NOMO-1 (cell line): ENCODE data around the gene HSPA12A.

ENCODE experiments used
- DNase-seq, 2 experiments: peaks; one replicate each; lab custom pipeline; 2025; ENCODE audit not compliant: unreplicated experiment in 2 of 2; lab: John Stamatoyannopoulos, UW

Gene HSPA12A

GRCh38 chr10:116771101-116771958 lies 29.0 kb upstream of the HSPA12A start:
- DNase-seq, result no peak

- DNase-seq, result no peak
These were observed 27.9 kb upstream of the HSPA12A start for GRCh38 chr10:116770281-116770680.

- no peak for DNase-seq
These were observed 27.4 kb upstream of the HSPA12A start for GRCh38 chr10:116769791-116770190.

- no peak for DNase-seq
These were observed 27.0 kb upstream of the HSPA12A start for GRCh38 chr10:116769368-116769767.

DNA sequence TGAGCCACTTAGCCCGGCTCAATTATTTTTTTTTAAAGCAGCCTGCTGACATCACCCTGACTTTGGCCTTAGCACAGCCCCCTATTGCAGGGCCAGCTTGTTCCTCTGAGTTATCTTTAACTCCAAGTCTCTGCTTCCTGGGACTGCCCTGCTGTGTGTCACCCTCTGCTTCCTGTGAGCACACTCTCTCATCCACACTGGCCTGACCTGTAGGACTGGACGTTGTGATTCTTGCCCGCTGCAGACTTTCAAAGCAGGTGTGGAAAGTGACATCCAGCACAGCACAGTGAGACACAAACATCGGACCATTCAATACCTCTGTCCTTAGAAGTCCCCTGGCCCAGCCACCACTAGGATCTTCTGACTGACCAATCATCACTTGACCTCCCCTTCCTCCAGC lies 26.4 kb upstream of the HSPA12A start:
- no peak for DNase-seq

- DNase-seq, result no peak
These were observed 24.7 kb upstream of the HSPA12A start for GRCh38 chr10:116766837-116767634.

DNA sequence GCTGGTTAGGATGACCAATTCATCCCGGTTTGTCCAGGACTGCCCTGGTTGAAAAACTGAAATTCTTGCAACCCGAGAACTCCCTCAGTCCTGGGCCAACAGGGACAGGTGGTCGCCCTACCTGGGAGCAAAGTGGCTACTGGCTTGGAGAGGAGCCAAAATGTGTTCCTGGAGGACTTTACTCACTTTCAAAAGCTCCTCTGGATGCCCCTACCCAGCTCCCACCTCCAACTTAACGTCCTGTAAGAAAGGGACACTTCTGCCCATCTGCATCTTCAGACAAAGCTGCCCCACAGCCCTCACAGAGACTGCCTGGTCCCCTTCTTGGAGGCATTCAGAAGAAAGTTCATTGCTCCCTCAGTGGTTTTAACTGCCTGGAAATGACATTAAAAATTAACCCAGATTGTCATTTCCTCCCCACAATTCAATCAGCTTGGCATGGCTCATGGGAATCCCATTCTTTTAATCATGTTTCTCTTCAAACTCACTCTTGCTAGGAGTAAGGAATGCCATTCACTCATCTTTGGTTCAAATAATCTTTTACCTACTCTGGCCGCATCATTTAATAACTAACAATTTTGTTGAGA lies 24.0 kb upstream of the HSPA12A start:
- no peak for DNase-seq

DNA sequence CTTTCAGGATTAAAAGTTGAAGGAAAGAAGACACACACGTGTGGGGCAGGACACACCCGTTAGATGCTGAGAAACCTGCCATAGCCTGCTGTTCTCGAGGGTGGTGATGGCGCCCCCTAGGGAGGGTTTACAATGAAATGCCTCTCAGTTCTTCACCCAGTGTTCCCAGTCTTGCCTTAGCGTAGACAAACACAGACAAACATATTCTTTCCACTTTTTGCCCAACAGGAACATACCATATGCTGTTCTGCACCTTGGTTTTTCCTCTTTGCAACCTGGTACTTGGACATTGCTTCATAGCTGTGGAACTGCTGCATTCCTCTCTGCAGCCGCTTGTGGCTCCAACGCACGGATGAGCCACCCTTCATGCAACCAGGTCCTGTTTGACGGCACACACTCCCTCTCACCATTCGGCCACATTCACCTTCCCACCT lies 23.3 kb upstream of the HSPA12A start:
- DNase-seq, result no peak

DNA sequence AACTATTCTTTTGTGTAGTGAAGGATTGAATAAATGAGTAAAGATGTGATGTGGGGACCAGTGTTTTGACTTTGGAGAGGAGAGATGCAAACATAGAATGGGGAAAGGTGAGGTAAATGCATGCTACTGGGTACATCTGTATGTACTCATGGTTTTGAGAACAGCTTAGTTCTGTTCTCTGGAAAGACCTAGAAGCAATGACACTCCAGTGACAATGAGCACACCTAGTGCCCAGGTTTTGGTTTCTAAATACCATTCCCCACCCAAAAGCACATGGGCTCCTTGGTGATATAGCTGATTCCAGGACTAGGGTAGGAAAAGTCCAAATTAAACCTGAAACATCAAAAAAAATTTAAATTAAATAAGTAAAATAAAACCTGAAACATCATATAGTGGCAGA lies 22.6 kb upstream of the HSPA12A start:
- no peak for DNase-seq

DNA sequence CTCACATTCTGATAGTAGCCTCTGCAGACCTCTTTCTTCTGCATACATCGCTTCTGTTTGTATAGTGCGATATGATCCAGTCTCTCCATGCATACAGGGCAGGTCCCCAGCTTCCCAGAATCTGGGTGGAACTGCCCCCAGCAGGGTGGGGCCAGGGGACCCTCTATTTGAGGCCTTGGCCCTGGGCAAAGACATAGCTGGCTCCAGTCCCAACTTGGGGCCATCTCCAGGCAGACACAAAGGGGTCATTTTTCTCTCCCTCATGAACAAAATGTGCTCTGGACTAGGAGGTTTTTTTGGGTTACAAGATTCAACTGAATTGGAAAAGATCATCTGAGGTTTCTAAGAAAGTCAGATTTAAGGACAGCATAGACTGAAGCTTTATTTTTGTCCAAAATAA lies 21.1 kb upstream of the HSPA12A start:
- no peak for DNase-seq

DNA sequence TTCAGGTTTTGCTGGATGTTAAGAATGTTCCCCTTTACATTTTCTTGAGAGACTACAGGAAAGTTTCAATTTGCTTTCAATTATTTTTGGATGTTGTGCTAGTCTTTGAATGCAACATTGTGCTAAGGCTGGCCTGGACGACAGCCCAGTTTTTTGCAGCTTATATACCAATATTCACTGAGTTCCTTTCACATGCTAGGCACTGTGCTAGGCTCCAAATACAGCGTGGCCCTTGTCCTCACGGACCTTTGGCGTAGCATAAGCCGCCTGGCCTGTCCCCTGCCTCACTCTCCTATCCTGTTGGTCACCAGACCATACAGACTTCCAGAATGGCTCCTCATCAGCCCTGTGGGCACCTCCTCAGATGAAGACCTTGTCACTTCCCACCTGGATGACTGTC lies 19.5 kb upstream of the HSPA12A start:
- no peak for DNase-seq

- DNase-seq, result no peak
These were observed 18.6 kb upstream of the HSPA12A start for GRCh38 chr10:116760919-116761318.

GRCh38 chr10:116757246-116757645 lies 14.9 kb upstream of the HSPA12A start:
- DNase-seq, result no peak

- DNase-seq, result no peak
These were observed 13.9 kb upstream of the HSPA12A start for GRCh38 chr10:116756277-116756676.

DNA sequence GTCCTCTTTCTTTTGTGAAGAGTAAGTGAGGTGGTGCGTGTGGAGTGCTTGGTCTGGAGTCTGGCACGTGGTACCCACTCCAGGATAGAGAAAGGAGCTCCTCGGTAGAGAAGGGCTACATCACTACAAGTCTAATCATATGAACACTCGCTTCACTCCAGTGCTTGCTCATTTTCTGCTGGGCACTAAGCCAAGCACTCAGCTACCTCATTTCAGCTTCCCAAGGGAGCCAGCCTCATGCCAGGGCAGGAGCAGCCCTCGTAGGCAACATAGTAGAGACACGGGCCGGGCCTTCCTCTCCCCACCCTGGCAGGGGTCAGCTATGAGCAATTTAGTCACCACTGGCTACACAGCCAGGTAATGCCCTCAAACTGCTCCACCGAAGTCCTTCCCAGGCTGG lies 11.4 kb upstream of the HSPA12A start:
- no peak for DNase-seq

- no peak for DNase-seq
These were observed 10.8 kb upstream of the HSPA12A start for GRCh38 chr10:116752969-116753665.

GRCh38 chr10:116752563-116752962 lies 10.2 kb upstream of the HSPA12A start:
- no peak for DNase-seq

GRCh38 chr10:116748471-116748870 lies 6.1 kb upstream of the HSPA12A start:
- no peak for DNase-seq

GRCh38 chr10:116748041-116748440 lies 5.7 kb upstream of the HSPA12A start:
- no peak for DNase-seq

DNA sequence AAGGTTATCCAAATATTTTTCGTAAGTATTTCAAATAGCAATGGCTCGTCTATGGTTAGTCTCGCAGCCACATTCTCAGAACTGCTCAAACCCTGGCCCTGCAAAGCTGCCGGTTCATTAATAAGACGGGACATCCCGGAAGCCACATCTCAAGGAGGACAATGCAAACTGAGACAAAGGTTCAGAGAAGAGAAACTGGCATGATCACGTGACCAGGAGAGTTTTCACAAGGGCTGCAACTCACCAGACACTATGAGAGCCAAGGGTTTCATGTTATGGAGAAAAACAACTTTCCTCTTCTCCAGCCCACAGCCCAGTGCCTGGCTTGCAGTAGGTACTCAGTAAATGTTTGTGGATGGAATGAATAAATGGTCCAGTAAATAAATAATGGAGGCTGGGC lies 5.0 kb upstream of the HSPA12A start:
- DNase-seq, result no peak

DNA sequence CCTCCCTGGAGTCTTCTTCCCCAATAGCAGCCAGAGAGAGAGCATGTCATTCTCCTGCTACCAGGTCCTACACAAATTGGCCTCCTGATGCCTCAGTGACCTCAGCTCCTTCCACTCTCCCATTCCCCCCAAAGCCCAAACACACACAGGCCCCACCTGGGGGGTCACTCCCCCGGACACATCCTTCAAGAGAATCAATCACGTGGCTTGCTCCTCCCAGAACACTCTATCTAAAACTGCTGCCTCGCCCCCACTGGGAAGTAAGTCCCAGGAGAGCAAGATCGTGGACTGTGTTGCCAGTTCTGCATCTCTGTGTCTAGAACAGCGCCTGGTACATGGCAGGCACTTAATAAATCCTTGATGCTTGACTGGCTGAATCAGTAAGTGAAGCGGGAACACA lies 2.5 kb upstream of the HSPA12A start:
- DNase-seq, result no peak
